Osteoblast (primary cell): ENCODE measurements around the gene RPL6. TPM values are rescaled to one million over a fixed set of nuclear protein-coding genes. Genes with fewer than 3 reads are reported as not detected.
"Not testable (repeated sequence)": the region's sequence is repeated elsewhere in the genome, so short reads cannot be mapped to it uniquely, and the experiment has no call there.

Experiments used
- DNase-seq: peaks from one replicate; pipeline ENCODE4 v3.0.0; 2011; ENCODE audit warnings: low spot score, mixed read lengths; ENCODE audit not compliant: insufficient read length; ENCODE audit errors: missing footprints
- H2AFZ ChIP-seq: 2 replicates; pipeline ENCODE4 v1.6.0; 2011; ENCODE audit warnings: mild to moderate bottlenecking, low read length
- H3K27ac ChIP-seq: 2 replicates; pipeline ENCODE4 v1.5.1; 2011; ENCODE audit warnings: mild to moderate bottlenecking, low read depth, low read length, moderate library complexity
- H3K27me3 ChIP-seq: 2 replicates; pipeline ENCODE4 v1.6.0; 2012; ENCODE audit warnings: mild to moderate bottlenecking, control low read depth, inconsistent platforms, low read length, moderate library complexity; ENCODE audit not compliant: insufficient read depth
- H3K36me3 ChIP-seq: 2 replicates; pipeline ENCODE4 v1.5.1; 2011; ENCODE audit warnings: mild to moderate bottlenecking, low read length, control low read depth, moderate library complexity; ENCODE audit not compliant: insufficient read depth
- H3K4me1 ChIP-seq: 2 replicates; pipeline ENCODE4 v1.5.1; 2011; ENCODE audit warnings: mild to moderate bottlenecking, low read length, control low read depth, moderate library complexity; ENCODE audit not compliant: insufficient read depth
- H3K4me2 ChIP-seq: 2 replicates; pipeline ENCODE4 v1.6.0; 2011; ENCODE audit warnings: mild to moderate bottlenecking, low read length; ENCODE audit not compliant: insufficient read depth
- H3K4me3 ChIP-seq: fragments of 200-600 bp; sonication (generic); 3 replicates; pipeline ENCODE4 v1.5.1; 2012; ENCODE audit warnings: mild to moderate bottlenecking, low read length, inconsistent platforms; ENCODE audit not compliant: insufficient read depth
- H3K79me2 ChIP-seq: 2 replicates; pipeline ENCODE4 v1.6.0; 2012; ENCODE audit warnings: mild to moderate bottlenecking, low read length, control low read depth, inconsistent platforms; ENCODE audit not compliant: insufficient read depth
- H3K9me3 ChIP-seq: 2 replicates; pipeline ENCODE4 v1.5.1; 2011; ENCODE audit warnings: low read depth, low read length, control low read depth
- H4K20me1 ChIP-seq: 2 replicates; pipeline ENCODE4 v1.6.0; 2012; ENCODE audit warnings: mild to moderate bottlenecking, low read length, control low read depth; ENCODE audit not compliant: insufficient read depth
- CTCF ChIP-seq: IDR thresholded peaks from 2 replicates; pipeline ENCODE4 v1.5.1; 2011; ENCODE audit warnings: mild to moderate bottlenecking, low read depth, low read length, moderate library complexity; ENCODE audit errors: extremely low read depth
- total RNA-seq: library from RNA; depleted of rRNA; stranded (reverse); fragments of >200 nt; gene quantifications from 2 replicates; pipeline ENCODE4 v1.2.3, GENCODE V29; 2012

RPL6 gene
- total RNA-seq, 1 donor = 918 TPM

GRCh38 chr12:112456029-112456428 is 46.6 kb upstream of the RPL6 start:
- H3K27me3 ChIP-seq = no peaks in the 10 kb centered on the region
- no peaks in the 10 kb centered on the region for H4K20me1 ChIP-seq
- DNase-seq = no peak
- peaks cover 6% of the 10 kb centered on the region for H3K79me2 ChIP-seq
- H3K4me2 ChIP-seq = no peak overlapping the region
- H2AFZ ChIP-seq = no peak overlapping the region
- peaks cover 56% of the 10 kb centered on the region for H3K36me3 ChIP-seq
- no peak overlapping the region for H3K27ac ChIP-seq
- no peaks in the 10 kb centered on the region for H3K9me3 ChIP-seq
- H3K4me3 ChIP-seq = no peak overlapping the region
- TF ChIP-seq CTCF = no peak
- H3K4me1 ChIP-seq = no peaks in the 10 kb centered on the region

- TF ChIP-seq CTCF = no peak
- no peak for DNase-seq
Measured at GRCh38 chr12:112450725-112451124, 41.3 kb upstream of the RPL6 start.

GRCh38 chr12:112448165-112448564 is 38.8 kb upstream of the RPL6 start:
- H3K4me1 ChIP-seq, H3K4me3 ChIP-seq, H3K9me3 ChIP-seq, H4K20me1 ChIP-seq, DNase-seq, H3K27ac ChIP-seq, H3K4me2 ChIP-seq, H2AFZ ChIP-seq, H3K27me3 ChIP-seq: not testable (repeated sequence)
- peaks cover 29% of the 10 kb centered on the region for H3K36me3 ChIP-seq
- peaks cover 34% of the 10 kb centered on the region for H3K79me2 ChIP-seq

More at GRCh38 chr12:112450725-112451124, 41.3 kb upstream of the RPL6 start:
- H3K4me1 ChIP-seq = no peaks in the 10 kb centered on the region
- no peak overlapping the region for H3K4me2 ChIP-seq
- peaks cover 13% of the 10 kb centered on the region for H3K79me2 ChIP-seq
- no peaks in the 10 kb centered on the region for H3K27me3 ChIP-seq
- H2AFZ ChIP-seq = no peak overlapping the region
- no peak overlapping the region for H3K4me3 ChIP-seq
- H4K20me1 ChIP-seq = peaks cover 2% of the 10 kb centered on the region
- H3K9me3 ChIP-seq = no peaks in the 10 kb centered on the region
- H3K27ac ChIP-seq = no peak overlapping the region
- peaks cover 53% of the 10 kb centered on the region for H3K36me3 ChIP-seq

- no peak overlapping the region for H3K4me3 ChIP-seq
- peaks cover 27% of the 10 kb centered on the region for H3K36me3 ChIP-seq
- H3K9me3 ChIP-seq = no peaks in the 10 kb centered on the region
- no peak overlapping the region for H2AFZ ChIP-seq
- H3K4me1 ChIP-seq = no peaks in the 10 kb centered on the region
- H3K79me2 ChIP-seq = peaks cover 42% of the 10 kb centered on the region
- H4K20me1 ChIP-seq = peaks cover 6% of the 10 kb centered on the region
- TF ChIP-seq CTCF = no peak
- DNase-seq = peak; percentile 52
- H3K4me2 ChIP-seq = no peak overlapping the region
- H3K27ac ChIP-seq = no peak overlapping the region
- no peaks in the 10 kb centered on the region for H3K27me3 ChIP-seq
Measured at GRCh38 chr12:112447106-112447505, 37.7 kb upstream of the RPL6 start.
